SJCRH30 (cell line): ENCODE measurements around the gene PFDN5. TPM values are rescaled to one million over a fixed set of nuclear protein-coding genes. Genes with fewer than 3 reads are reported as not detected.
"Not testable (repeated sequence)": the region's sequence is repeated elsewhere in the genome, so short reads cannot be mapped to it uniquely, and the experiment has no call there.

Source experiments
- DNase-seq, 2 experiments: peaks; one replicate each; pipeline ENCODE4 v3.0.0-alpha.2; 2015 to 2020
- H3K27ac ChIP-seq: fragments of 250-450 bp; sonication (Bioruptor Pico); 2 replicates; pipeline ENCODE4 v1.5.1; 2020; ENCODE audit warnings: mild to moderate bottlenecking, moderate library complexity
- H3K27me3 ChIP-seq: fragments of 250-450 bp; sonication (Bioruptor Pico); 2 replicates; pipeline ENCODE4 v1.5.1; 2020; ENCODE audit warnings: mild to moderate bottlenecking, moderate library complexity
- H3K36me3 ChIP-seq: fragments of 250-450 bp; sonication (Bioruptor Pico); 2 replicates; pipeline ENCODE4 v1.5.1; 2020; ENCODE audit warnings: mild to moderate bottlenecking, moderate library complexity
- H3K4me1 ChIP-seq: fragments of 250-450 bp; sonication (Bioruptor Pico); 2 replicates; pipeline ENCODE4 v1.5.1; 2020; ENCODE audit warnings: mild to moderate bottlenecking, moderate library complexity
- H3K4me3 ChIP-seq: fragments of 250-450 bp; sonication (Bioruptor Pico); 2 replicates; pipeline ENCODE4 v1.5.1; 2020; ENCODE audit warnings: mild to moderate bottlenecking, moderate library complexity
- H3K9me3 ChIP-seq: fragments of 250-450 bp; sonication (Bioruptor Pico); replicated peaks from 2 replicates; pipeline ENCODE4 v1.5.1; 2020; ENCODE audit warnings: mild to moderate bottlenecking, moderate library complexity
- total RNA-seq: library from RNA; depleted of rRNA; stranded (reverse); fragments of >200 nt; shearing (Covaris generic); gene quantifications from 2 replicates; pipeline ENCODE4 v1.2.3, GENCODE V29; 2014

Gene PFDN5
- total RNA-seq, 1 experiment from 2014 or later = 297 TPM

DNA sequence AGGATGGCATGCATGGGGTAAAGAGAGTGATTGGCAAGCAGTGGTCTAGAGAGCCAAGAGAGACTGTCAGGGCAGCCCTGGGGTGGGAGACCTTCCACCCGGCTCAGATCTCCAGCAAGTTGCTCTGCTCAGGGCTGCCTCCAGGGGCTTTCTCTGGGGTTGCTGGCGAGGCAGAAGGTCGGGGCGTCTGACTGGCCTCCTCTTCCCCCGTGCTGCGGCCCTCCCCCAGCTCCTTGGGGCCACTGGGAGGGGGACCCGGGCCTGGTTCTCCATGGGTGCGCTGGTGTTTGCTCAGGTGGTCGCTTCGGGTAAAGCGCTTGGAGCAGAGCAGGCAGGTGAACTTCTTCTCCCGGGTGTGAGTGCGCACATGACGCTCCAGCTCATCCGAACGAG, 32.7 kb downstream of the PFDN5 start:
- Histone ChIP-seq H3K27me3 (peaks cover 13% of the 10 kb centered on the region), H3K4me1 (0 out of 2 replicates have a peak, but pooled peaks cover 4% of the 10 kb centered on the region), H3K27ac (no peak overlapping the region), H3K4me3 (no peak overlapping the region), H3K36me3 (no peaks in the 10 kb centered on the region), H3K9me3 (no peaks in the 10 kb centered on the region)
- no peak for DNase-seq

DNA sequence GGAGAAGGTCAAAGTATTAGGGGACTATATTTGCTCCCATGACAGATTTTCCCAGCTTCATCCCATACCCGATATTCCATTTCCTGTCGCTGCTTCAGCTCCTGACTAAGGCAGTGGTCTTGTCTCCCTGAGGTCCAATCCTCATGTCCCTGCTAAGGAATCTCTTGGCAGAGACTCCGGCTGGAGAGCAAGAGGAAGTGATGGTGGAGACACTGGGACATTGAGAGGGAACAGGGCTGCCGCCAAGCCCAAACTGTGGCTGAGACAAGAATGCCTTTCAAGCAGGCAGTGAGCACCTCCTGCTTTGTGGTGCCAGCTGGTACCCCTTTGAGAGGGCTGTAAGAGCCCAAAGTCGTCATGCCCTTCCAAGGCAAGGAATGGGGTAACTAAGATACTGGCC, 35.3 kb downstream of the PFDN5 start:
- H3K27me3 ChIP-seq = peaks cover 25% of the 10 kb centered on the region
- DNase-seq = no peak
- H3K9me3 ChIP-seq = no peaks in the 10 kb centered on the region

DNA sequence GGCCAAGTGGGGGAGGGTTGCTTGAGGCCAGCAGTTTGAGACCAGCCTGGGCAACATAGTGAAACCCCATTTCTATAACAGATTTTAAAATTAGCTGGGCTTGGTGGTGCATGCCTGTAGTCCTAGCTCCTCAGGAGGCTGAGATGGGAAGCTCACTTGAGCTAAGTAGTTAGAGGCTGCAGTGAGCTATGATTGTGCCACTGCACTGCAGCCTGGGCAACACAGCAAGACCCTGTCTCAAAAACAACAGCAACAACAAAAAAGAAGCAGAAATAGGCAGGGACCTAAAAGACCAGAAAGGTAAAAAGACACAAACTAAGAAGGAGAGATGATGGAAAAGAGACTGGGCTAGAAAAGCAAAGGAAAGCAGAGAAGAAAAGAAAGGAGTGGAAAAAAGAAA, 37.0 kb downstream of the PFDN5 start:
- not testable (repeated sequence) for H3K9me3 ChIP-seq, H3K4me1 ChIP-seq, H3K4me3 ChIP-seq, H3K27ac ChIP-seq, DNase-seq, H3K36me3 ChIP-seq
- peaks cover 35% of the 10 kb centered on the region for H3K27me3 ChIP-seq

More for the DNA sequence above, 35.3 kb downstream of the PFDN5 start:
- no peak overlapping the region for H3K27ac ChIP-seq
- no peaks in the 10 kb centered on the region for H3K36me3 ChIP-seq
- no peak overlapping the region for H3K4me3 ChIP-seq
- no peaks in the 10 kb centered on the region for H3K4me1 ChIP-seq

DNA sequence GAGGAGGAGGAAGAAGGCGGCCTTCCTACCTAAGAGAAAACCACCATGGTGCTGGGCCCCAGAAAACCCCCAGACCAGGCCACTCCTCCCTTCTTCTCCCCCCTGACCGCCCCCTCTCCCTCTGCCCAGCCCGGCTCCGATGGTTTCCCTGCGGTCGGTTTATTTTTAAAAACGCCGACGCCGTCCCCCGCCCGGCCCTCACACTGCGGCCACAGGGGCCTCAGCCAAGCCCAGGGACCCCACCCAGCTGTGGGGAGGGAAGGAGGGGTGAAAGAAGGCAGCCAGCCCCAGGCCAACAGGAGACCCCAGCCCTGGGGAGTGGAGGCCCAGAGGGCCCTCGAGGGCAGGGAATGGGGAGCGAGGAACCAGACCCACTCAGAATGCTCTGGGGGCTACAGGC, 37.4 kb downstream of the PFDN5 start:
- peaks cover 35% of the 10 kb centered on the region for H3K27me3 ChIP-seq
- peaks cover 2% of the 10 kb centered on the region; the same call in 1 of the 2 replicates for H3K4me1 ChIP-seq
- H3K36me3 ChIP-seq = no peaks in the 10 kb centered on the region
- no peak overlapping the region for H3K27ac ChIP-seq
- DNase-seq = no peak
- H3K4me3 ChIP-seq = no peak overlapping the region
- no peaks in the 10 kb centered on the region for H3K9me3 ChIP-seq

DNA sequence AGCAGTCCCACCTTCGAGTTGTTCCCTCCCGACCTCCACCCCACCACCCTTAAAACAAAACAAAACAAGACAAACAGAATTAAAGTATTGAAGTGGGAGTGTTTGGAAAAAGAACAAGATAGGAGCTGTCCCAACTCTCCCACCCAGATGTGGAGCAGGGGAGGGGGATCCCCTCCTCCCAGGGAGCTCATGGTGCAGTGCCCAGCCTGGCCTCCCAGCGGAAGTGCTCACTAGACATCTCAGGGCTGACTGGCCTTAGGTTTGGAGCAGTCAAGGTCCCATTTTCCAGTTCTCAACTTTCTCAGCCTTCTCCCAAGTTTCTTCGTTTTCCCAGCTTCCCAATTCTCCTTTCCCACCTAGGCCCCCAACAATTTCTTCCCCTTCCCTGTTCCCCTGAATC, 37.9 kb downstream of the PFDN5 start:
- DNase-seq = no peak
- Histone ChIP-seq H3K4me3 (no peak overlapping the region), H3K27me3 (peaks cover 39% of the 10 kb centered on the region)

DNA sequence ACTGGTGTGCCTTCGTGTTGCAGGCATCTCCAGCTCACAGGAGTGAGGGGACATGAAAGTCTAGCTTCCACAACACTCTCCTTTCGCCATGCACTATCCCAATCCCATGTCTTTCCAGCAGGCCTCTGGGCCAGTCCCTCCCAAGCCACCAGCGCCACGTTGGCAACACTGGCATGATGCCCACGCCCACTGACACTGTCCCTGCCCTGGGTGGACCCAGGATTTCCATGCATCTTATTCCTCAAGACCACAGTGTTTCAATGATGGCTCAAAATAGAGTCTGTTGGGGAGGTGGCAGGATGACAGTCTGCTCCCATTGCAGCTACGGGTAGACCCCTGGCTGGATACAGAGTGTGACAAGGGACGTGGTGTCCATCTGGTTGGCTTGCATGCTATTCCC, 38.5 kb downstream of the PFDN5 start:
- Histone ChIP-seq H3K27ac (no peak overlapping the region), H3K4me3 (no peak overlapping the region), H3K9me3 (no peaks in the 10 kb centered on the region), H3K36me3 (no peaks in the 10 kb centered on the region), H3K4me1 (peaks cover 6% of the 10 kb centered on the region; the same call in 1 of the 2 replicates), H3K27me3 (peaks cover 45% of the 10 kb centered on the region)
- DNase-seq = no peak

More for the DNA sequence above, 37.9 kb downstream of the PFDN5 start:
- Histone ChIP-seq H3K36me3 (no peaks in the 10 kb centered on the region), H3K9me3 (no peaks in the 10 kb centered on the region), H3K4me1 (peaks cover 5% of the 10 kb centered on the region; the same call in 1 of the 2 replicates), H3K27ac (no peak overlapping the region)

DNA sequence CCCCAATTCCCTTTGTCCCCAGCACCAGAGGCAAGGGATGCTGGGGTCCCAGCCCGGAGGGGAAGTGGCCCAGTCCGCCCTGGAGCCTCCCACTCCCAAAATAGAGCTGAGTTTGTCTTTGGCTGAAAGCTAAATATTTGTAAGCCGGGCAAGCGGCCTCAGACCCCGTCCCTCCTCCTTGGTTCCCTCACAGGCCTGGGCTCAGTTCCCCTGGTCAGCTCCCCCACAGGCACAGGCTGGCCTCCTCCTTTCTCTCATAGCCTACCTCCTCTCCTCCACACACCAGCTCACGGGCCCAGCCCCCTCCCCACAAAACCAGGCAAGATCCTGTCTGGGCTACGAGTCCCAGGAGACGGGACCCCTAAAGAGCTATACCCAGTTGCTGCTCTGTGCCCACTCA, 39.5 kb downstream of the PFDN5 start:
- no peak overlapping the region for H3K27ac ChIP-seq
- peaks cover 45% of the 10 kb centered on the region for H3K27me3 ChIP-seq
- no peak for DNase-seq
- no peaks in the 10 kb centered on the region for H3K9me3 ChIP-seq
- no peaks in the 10 kb centered on the region for H3K36me3 ChIP-seq
- H3K4me1 ChIP-seq = peaks cover 6% of the 10 kb centered on the region; the same call in 1 of the 2 replicates
- no peak overlapping the region for H3K4me3 ChIP-seq

DNA sequence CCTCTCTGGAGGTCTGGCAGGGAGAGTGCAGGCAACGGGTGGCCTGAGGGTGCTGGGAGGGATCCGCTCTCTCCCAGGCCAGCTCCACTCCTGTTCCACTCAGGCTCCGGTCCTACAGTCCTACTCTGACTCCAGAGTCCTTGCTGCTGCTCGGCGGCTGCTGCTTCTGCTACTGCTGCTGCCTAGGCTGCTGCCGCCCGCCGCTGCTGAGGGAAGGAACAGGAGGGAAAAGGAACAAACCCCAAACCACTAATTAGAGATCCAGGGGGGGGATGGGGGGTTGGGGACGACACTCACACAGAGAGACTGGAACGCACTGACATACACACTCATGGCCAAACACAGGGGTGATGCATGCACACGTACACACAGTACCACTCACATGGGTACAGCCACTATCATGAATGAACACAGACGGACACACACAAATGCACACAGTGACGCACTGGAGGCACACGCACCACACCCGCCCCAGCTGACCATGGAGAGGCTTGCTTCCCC, 40.9 kb downstream of the PFDN5 start, which contains the start of gene SP7:
Gene SP7 (minus strand): TSS at position 174 of the 501 bp plus-strand sequence. CDS start 708 bp downstream, outside the sequence.
- H3K9me3 ChIP-seq = no peaks in the 10 kb centered on the region
- H3K27ac ChIP-seq = no peak within 1 kb of the TSS
- H3K27me3 ChIP-seq = peaks cover 45% of the 10 kb centered on the region
- H3K4me3 ChIP-seq = no peak within 1 kb of the TSS
- H3K36me3 ChIP-seq = no peaks in the 10 kb centered on the region
- H3K4me1 ChIP-seq = peaks cover 6% of the 10 kb centered on the region; the same call in 1 of the 2 replicates
- no peak for DNase-seq

DNA sequence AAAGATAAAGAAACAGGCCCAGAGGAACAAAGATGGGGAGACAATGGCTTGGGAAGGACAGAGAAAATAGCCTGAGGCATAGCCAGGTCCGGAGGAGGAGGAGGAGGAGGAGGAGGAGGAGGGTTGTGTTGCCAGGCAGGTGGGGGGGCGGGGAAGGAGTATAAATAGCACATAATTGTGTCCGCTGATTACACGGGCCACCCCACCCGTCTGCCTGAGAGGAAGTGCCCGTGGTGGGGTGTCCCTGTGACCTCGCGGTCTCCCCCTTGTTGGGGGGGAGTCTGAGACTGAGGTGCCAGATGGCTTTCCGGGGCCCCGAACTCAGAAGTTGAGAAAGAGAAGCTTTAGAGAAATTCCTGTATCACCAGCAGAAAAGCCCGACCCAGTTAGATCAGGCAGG, 42.7 kb downstream of the PFDN5 start:
- H3K27me3 ChIP-seq = peaks cover 42% of the 10 kb centered on the region
- no peaks in the 10 kb centered on the region for H3K36me3 ChIP-seq
- H3K4me1 ChIP-seq = peaks cover 6% of the 10 kb centered on the region; the same call in 1 of the 2 replicates
- H3K27ac ChIP-seq = no peak overlapping the region
- no peaks in the 10 kb centered on the region for H3K9me3 ChIP-seq
- no peak for DNase-seq
- no peak overlapping the region for H3K4me3 ChIP-seq

DNA sequence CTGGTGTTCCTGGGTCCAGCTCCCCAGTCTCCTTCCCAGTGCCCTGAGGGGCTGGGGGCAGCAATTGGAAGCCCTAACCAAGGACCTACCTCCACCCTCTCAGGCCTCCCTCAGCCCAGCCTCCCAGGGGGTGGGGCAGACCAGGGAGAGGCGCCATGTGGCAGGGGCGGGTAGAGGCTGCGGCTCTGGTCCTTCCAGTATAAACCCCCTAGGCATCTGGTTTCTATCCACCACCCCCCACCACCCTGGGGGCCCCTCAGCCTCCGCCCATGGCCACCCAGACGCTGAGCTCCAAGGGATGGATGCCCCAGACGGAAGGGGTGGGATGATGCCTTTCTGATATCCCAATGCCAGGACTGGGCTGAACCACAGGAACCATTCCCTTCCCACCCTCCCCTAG, 43.6 kb downstream of the PFDN5 start:
- H3K27me3 ChIP-seq = peaks cover 35% of the 10 kb centered on the region
- no peak overlapping the region for H3K27ac ChIP-seq
- H3K9me3 ChIP-seq = no peaks in the 10 kb centered on the region
- H3K4me3 ChIP-seq = no peak overlapping the region
- peaks cover 6% of the 10 kb centered on the region; the same call in 1 of the 2 replicates for H3K4me1 ChIP-seq
- no peaks in the 10 kb centered on the region for H3K36me3 ChIP-seq
- peak; percentile 25 to 38 for DNase-seq

DNA sequence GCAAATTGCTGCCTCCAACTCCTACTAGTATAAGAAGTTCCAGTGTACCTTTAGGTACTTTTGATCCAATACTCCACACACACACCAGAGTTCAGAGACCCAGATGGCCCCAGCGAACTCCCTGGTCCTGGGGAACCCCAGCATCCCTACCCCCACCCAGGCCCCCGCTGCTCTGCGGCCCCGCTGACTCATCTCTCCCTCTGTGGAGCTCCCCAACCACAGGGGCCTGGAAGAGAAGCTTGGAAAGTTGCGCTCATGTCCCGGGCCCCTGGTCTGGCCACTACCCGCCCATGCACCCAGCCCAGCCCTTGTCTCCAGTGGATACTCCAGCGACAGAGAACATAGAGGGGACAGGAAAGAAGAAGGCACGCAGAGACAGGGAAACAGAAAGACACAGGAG, 45.1 kb downstream of the PFDN5 start:
- Histone ChIP-seq H3K27me3 (peaks cover 31% of the 10 kb centered on the region), H3K4me3 (no peak overlapping the region), H3K9me3 (no peaks in the 10 kb centered on the region), H3K4me1 (peaks cover 7% of the 10 kb centered on the region), H3K27ac (no peak overlapping the region), H3K36me3 (no peaks in the 10 kb centered on the region)
- DNase-seq = no peak

DNA sequence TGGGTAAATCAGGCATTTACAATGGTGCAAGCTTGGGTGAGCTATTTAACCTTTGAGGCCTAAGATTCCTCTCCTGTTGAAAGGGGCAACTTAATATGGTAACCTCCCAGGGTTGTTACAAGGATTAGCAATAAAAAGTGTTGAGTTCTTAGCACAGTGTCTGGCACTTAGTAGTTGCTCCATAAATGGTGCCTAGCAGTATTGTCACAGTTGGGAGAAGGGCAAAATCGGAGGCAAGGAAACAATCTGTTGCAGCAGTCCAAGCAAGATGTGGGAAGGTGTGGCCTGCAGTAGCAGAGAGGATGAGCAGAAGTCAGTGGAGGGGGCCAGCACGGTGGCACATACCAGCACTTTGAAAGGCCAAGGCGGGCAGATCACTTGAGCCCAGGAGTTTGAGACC, 48.1 kb downstream of the PFDN5 start:
- Histone ChIP-seq H3K27me3 (peaks cover 4% of the 10 kb centered on the region; the same call in 1 of the 2 replicates), H3K4me3 (no peak overlapping the region), H3K9me3 (no peaks in the 10 kb centered on the region), H3K36me3 (no peaks in the 10 kb centered on the region), H3K27ac (no peak overlapping the region), H3K4me1 (peaks cover 9% of the 10 kb centered on the region)
- DNase-seq = no peak

DNA sequence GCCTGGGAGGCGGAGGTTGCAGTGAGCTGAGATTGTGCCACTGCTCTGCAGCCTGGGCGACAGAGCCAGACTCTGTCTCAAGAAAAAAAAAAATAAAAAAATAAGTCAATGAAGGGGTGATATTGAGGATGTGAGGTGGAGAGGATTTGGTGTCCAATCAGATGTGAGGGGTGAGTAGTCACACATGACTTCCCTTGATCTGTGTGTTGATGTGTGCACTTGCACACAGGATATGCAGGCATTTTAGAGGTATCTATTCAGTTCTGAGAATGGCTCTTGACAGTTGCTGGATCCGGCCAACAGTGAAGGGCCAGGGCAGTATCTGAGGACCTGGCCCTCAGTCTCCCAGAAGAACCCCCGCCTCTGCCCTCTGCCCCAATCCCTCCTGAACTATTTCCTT, 48.6 kb downstream of the PFDN5 start:
- H3K4me1 ChIP-seq = peaks cover 9% of the 10 kb centered on the region
- DNase-seq = no peak
- no peaks in the 10 kb centered on the region for H3K36me3 ChIP-seq
- no peaks in the 10 kb centered on the region for H3K9me3 ChIP-seq
- H3K27me3 ChIP-seq = no peaks in the 10 kb centered on the region
- no peak overlapping the region for H3K27ac ChIP-seq
- H3K4me3 ChIP-seq = no peak overlapping the region

DNA sequence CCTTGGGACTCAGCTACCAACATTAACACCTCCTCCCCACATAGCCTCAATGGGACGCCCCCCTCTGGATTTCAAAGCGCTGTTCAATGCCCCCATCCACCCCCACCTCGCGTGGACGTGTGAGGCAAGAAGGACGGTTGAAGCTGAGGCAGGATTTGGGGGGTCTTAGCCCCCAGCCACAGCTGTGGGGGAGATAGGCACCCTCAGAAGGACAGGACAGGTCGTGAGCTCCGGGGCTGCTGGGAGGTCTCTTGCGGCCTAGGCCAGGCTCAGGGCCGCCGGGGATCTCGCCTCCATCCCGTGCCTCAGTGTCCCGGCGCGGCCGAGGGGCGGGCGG, 49.1 kb downstream of the PFDN5 start:
- Histone ChIP-seq H3K27me3 (no peaks in the 10 kb centered on the region), H3K4me3 (peak overlapping the region; percentile 72), H3K36me3 (no peaks in the 10 kb centered on the region), H3K27ac (no peak overlapping the region), H3K4me1 (peaks cover 9% of the 10 kb centered on the region), H3K9me3 (no peaks in the 10 kb centered on the region)
- no peak for DNase-seq

DNA sequence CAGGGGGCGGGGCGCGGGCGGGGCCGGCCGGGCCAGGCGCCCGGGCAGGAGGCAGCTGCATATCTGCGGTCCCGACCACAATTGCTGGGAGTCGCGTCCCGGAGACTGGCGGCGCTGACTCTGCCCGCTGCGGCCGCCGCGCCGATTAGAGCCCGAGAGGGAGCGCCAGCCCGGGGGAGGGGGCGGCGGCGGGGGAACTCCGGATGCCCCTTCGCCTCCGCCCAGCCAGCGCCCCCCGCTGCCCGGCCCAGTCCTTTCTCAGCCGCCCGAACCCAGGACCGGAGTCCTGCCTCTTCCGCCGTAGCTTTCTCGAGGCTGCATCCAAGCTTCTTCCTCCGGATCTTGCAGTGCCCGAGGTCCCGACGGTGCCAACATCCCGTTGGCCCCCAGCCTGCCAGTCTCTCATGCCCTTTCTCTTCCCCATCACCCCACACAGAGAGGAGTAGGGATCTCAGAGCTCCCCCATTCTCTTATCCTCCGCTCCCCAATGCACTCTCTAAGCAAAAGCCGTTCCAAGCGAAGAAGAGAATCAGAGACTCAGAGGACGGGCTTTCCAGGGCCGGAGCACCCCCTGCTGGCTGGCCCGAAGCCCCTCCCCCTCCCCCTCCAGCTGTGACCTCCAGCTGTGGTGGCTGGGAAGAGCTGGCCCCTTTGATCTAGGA, 49.6 kb downstream of the PFDN5 start:
- Histone ChIP-seq H3K27ac (peak overlapping the region; percentile 43; the same call in 1 of the 2 replicates), H3K4me1 (peaks cover 9% of the 10 kb centered on the region), H3K36me3 (no peaks in the 10 kb centered on the region), H3K9me3 (no peaks in the 10 kb centered on the region), H3K4me3 (peak overlapping the region; percentile 72), H3K27me3 (no peaks in the 10 kb centered on the region)
- DNase-seq = peak; percentile 78 to 83
